Measurements from ENCODE around the gene GALNT13. TPM values are rescaled to one million over a fixed set of nuclear protein-coding genes. Genes with fewer than 3 reads are reported as not detected.

GALNT13 gene
- total RNA-seq, 8 experiments from 2014 or later, result 5.7 to 46.1 (median 16.6) TPM

GRCh38 chr2:154324601-154325000 is 452.9 kb downstream of the GALNT13 start:
- 43 to 100% (median 87%) methylated on average over 1 to 2 of the region's 2 CpGs; no CpG with 5 or more reads in 3 of the 10 experiments for WGBS, 10 experiments
- in situ Hi-C loops (cut with MboI; ENCODE audit: low pct_unique_long_range_greater_than_20kb in 2 of 9, low sequenced_read_pairs in 9 of 9, unreplicated experiment in 9 of 9), result no loop called here
- Histone ChIP-seq H3K4me1 (replicated peaks in 1 of 2) (no peaks in the 10 kb centered on the region), H3K4me3 (no peak overlapping the region), H3K27ac (no peak overlapping the region)
- peak in 1 of 8 experiments; percentile 30 for ATAC-seq (replicated peaks in 6 of 8)

GRCh38 chr2:154329510-154329909 is 457.8 kb downstream of the GALNT13 start:
- Histone ChIP-seq H3K4me1 (replicated peaks in 1 of 2) (no peaks in the 10 kb centered on the region), H3K4me3 (no peak overlapping the region), H3K27ac (no peak overlapping the region)
- 67 to 100% (median 95%) methylated on average over 1 of the region's 1 CpG; no CpG with 5 or more reads in 4 of the 10 experiments for WGBS, 10 experiments
- no peak for ATAC-seq (replicated peaks in 6 of 8)
- in situ Hi-C loops (cut with MboI; ENCODE audit: low pct_unique_long_range_greater_than_20kb in 2 of 9, low sequenced_read_pairs in 9 of 9, unreplicated experiment in 9 of 9), result no loop called here

- in situ Hi-C loops (cut with MboI; ENCODE audit: low pct_unique_long_range_greater_than_20kb in 2 of 9, low sequenced_read_pairs in 9 of 9, unreplicated experiment in 9 of 9), result no loop called here
- WGBS, 10 experiments, result 0 to 89% (median 40%) methylated on average over 1 of the region's 1 CpG; no CpG with 5 or more reads in 1 of the 10 experiments
- H3K4me3 ChIP-seq, result no peak overlapping the region
- H3K4me1 ChIP-seq (replicated peaks in 1 of 2), result no peaks in the 10 kb centered on the region
- peak in 3 of 8 experiments; percentile 47 to 78 (median 65) for ATAC-seq (replicated peaks in 6 of 8)
- H3K27ac ChIP-seq, result no peak overlapping the region
Observed at GRCh38 chr2:154331784-154332183, 460.1 kb downstream of the GALNT13 start.

GRCh38 chr2:154336201-154336600 is 464.5 kb downstream of the GALNT13 start:
- H3K27ac ChIP-seq, result no peak overlapping the region
- ATAC-seq (replicated peaks in 6 of 8), result peak in 3 of 8 experiments; percentile 56 to 82 (median 74)
- no peak overlapping the region for H3K4me3 ChIP-seq
- 0 to 88% (median 42%) methylated on average over 1 of the region's 1 CpG; no CpG with 5 or more reads in 2 of the 10 experiments for WGBS, 10 experiments
- H3K4me1 ChIP-seq (replicated peaks in 1 of 2), result no peaks in the 10 kb centered on the region
- in situ Hi-C loops (cut with MboI; ENCODE audit: low pct_unique_long_range_greater_than_20kb in 2 of 9, low sequenced_read_pairs in 9 of 9, unreplicated experiment in 9 of 9), result no loop called here

- no peaks in the 10 kb centered on the region for H3K4me1 ChIP-seq (replicated peaks in 1 of 2)
- 25 to 100% (median 57%) methylated on average over 1 to 3 of the region's 3 CpGs; no CpG with 5 or more reads in 2 of the 10 experiments for WGBS, 10 experiments
- H3K27ac ChIP-seq, result no peak overlapping the region
- H3K4me3 ChIP-seq, result no peak overlapping the region
- in situ Hi-C loops (cut with MboI; ENCODE audit: low pct_unique_long_range_greater_than_20kb in 2 of 9, low sequenced_read_pairs in 9 of 9, unreplicated experiment in 9 of 9), result no loop called here
- ATAC-seq (replicated peaks in 6 of 8), result peak in 2 of 8 experiments; percentile 17 to 73
Observed at GRCh38 chr2:154338352-154338967, 466.7 kb downstream of the GALNT13 start.

- in situ Hi-C loops (cut with MboI; ENCODE audit: low pct_unique_long_range_greater_than_20kb in 2 of 9, low sequenced_read_pairs in 9 of 9, unreplicated experiment in 9 of 9), result no loop called here
- ATAC-seq (replicated peaks in 6 of 8), result peak in 2 of 8 experiments; percentile 51 to 66
- Histone ChIP-seq H3K4me3 (no peak overlapping the region), H3K27ac (no peak overlapping the region), H3K4me1 (replicated peaks in 1 of 2) (no peaks in the 10 kb centered on the region)
Observed at GRCh38 chr2:154343282-154343681, 471.6 kb downstream of the GALNT13 start.

- Histone ChIP-seq H3K4me1 (replicated peaks in 1 of 2) (peaks cover 0 to 3% of the 10 kb centered on the region in 2 donors), H3K4me3 (no peak overlapping the region), H3K27ac (no peak overlapping the region)
- WGBS, 10 experiments, result 40 to 100% (median 91%) methylated on average over 1 to 3 of the region's 3 CpGs
- ATAC-seq (replicated peaks in 6 of 8), result no peak
- in situ Hi-C loops (cut with MboI; ENCODE audit: low pct_unique_long_range_greater_than_20kb in 2 of 9, low sequenced_read_pairs in 9 of 9, unreplicated experiment in 9 of 9), result no loop called here
Observed at GRCh38 chr2:154350911-154351310, 479.2 kb downstream of the GALNT13 start.

GRCh38 chr2:154361276-154361675 is 489.6 kb downstream of the GALNT13 start:
- no peak overlapping the region for H3K27ac ChIP-seq
- ATAC-seq (replicated peaks in 6 of 8), result no peak
- 61 to 100% (median 84%) methylated on average over 1 to 2 of the region's 2 CpGs; no CpG with 5 or more reads in 2 of the 10 experiments for WGBS, 10 experiments
- in situ Hi-C loops (cut with MboI; ENCODE audit: low pct_unique_long_range_greater_than_20kb in 2 of 9, low sequenced_read_pairs in 9 of 9, unreplicated experiment in 9 of 9), result no loop called here
- no peaks in the 10 kb centered on the region for H3K4me1 ChIP-seq (replicated peaks in 1 of 2)
- H3K4me3 ChIP-seq, result no peak overlapping the region

GRCh38 chr2:154368153-154368552 is 496.4 kb downstream of the GALNT13 start:
- H3K4me1 ChIP-seq (replicated peaks in 1 of 2), result peaks cover 0 to 7% of the 10 kb centered on the region in 2 donors
- peak in 2 of 8 experiments; percentile 84 to 97 for ATAC-seq (replicated peaks in 6 of 8)
- 17 to 100% (median 88%) methylated on average over 1 to 2 of the region's 2 CpGs; no CpG with 5 or more reads in 3 of the 10 experiments for WGBS, 10 experiments
- in situ Hi-C loops (cut with MboI; ENCODE audit: low pct_unique_long_range_greater_than_20kb in 2 of 9, low sequenced_read_pairs in 9 of 9, unreplicated experiment in 9 of 9), result no loop called here
- no peak overlapping the region for H3K27ac ChIP-seq
- H3K4me3 ChIP-seq, result no peak overlapping the region

- in situ Hi-C loops (cut with MboI; ENCODE audit: low pct_unique_long_range_greater_than_20kb in 2 of 9, low sequenced_read_pairs in 9 of 9, unreplicated experiment in 9 of 9), result no loop called here
- H3K27ac ChIP-seq, result no peak overlapping the region
- peaks cover 0 to 7% of the 10 kb centered on the region in 2 donors for H3K4me1 ChIP-seq (replicated peaks in 1 of 2)
- no peak overlapping the region for H3K4me3 ChIP-seq
- ATAC-seq (replicated peaks in 6 of 8), result no peak
Observed at GRCh38 chr2:154370873-154371272, 499.2 kb downstream of the GALNT13 start.

- Histone ChIP-seq H3K27ac (no peak overlapping the region), H3K4me1 (replicated peaks in 1 of 2) (peaks cover 0 to 2% of the 10 kb centered on the region in 2 donors), H3K4me3 (no peak overlapping the region)
- WGBS, 10 experiments, result 13 to 100% (median 87%) methylated on average over 1 of the region's 1 CpG
- in situ Hi-C loops (cut with MboI; ENCODE audit: low pct_unique_long_range_greater_than_20kb in 2 of 9, low sequenced_read_pairs in 9 of 9, unreplicated experiment in 9 of 9), result no loop called here
- no peak for ATAC-seq (replicated peaks in 6 of 8)
Observed at GRCh38 chr2:154374416-154374815, 502.7 kb downstream of the GALNT13 start.

- 0 to 42% (median 20%) methylated on average over 1 to 6 of the region's 7 CpGs; no CpG with 5 or more reads in 1 of the 10 experiments for WGBS, 10 experiments
- ATAC-seq (replicated peaks in 6 of 8), result peak; percentile 78 to 99 (median 88)
Observed at GRCh38 chr2:154375579-154375931, 503.8 kb downstream of the GALNT13 start.

GRCh38 chr2:154381931-154382794 is 510.4 kb downstream of the GALNT13 start:
- in situ Hi-C loops (cut with MboI; ENCODE audit: low pct_unique_long_range_greater_than_20kb in 2 of 9, low sequenced_read_pairs in 9 of 9, unreplicated experiment in 9 of 9), result no loop called here
- Histone ChIP-seq H3K4me1 (replicated peaks in 1 of 2) (peaks cover 8 to 24% of the 10 kb centered on the region in 2 donors), H3K4me3 (no peak overlapping the region), H3K27ac (no peak overlapping the region)
- whole genome bisulfite sequencing, 10 experiments, result 0 to 38% (median 20%) methylated on average over 1 to 2 of the region's 2 CpGs; no CpG with 5 or more reads in 1 of the 10 experiments
- peak in 7 of 8 experiments; percentile 54 to 91 (median 62) for ATAC-seq (replicated peaks in 6 of 8)

More at GRCh38 chr2:154375579-154375931, 503.8 kb downstream of the GALNT13 start:
- Histone ChIP-seq H3K4me1 (replicated peaks in 1 of 2) (peaks cover 0 to 2% of the 10 kb centered on the region in 2 donors), H3K27ac (no peak overlapping the region), H3K4me3 (peak overlapping the region in 1 of 5 donors; percentile 12)
- in situ Hi-C loops (cut with MboI; ENCODE audit: low pct_unique_long_range_greater_than_20kb in 2 of 9, low sequenced_read_pairs in 9 of 9, unreplicated experiment in 9 of 9), result no loop called here

Data from motor neuron (in vitro differentiated cells).